ENCODE results near the gene SCARB2.

DNA sequence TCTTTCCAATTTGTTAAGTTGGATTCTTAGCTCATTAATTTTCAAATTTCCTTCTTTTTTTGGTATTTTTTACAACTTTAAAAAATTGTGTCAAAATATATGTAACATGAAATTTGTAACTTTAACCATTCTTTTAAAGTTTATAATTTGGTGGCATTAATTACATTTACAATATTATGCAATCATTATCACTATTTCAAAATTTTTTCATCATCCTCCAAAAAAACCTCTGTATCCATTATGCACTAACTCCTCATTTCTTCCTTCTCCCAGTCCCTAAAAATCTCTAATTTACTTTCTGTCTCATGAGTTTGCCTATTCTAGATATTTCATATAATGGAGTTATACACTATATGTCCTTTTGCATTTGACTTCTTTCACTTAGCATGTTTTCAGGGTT, 33.2 kb upstream of the SCARB2 start:
- TF ChIP-seq, protein P1, sequence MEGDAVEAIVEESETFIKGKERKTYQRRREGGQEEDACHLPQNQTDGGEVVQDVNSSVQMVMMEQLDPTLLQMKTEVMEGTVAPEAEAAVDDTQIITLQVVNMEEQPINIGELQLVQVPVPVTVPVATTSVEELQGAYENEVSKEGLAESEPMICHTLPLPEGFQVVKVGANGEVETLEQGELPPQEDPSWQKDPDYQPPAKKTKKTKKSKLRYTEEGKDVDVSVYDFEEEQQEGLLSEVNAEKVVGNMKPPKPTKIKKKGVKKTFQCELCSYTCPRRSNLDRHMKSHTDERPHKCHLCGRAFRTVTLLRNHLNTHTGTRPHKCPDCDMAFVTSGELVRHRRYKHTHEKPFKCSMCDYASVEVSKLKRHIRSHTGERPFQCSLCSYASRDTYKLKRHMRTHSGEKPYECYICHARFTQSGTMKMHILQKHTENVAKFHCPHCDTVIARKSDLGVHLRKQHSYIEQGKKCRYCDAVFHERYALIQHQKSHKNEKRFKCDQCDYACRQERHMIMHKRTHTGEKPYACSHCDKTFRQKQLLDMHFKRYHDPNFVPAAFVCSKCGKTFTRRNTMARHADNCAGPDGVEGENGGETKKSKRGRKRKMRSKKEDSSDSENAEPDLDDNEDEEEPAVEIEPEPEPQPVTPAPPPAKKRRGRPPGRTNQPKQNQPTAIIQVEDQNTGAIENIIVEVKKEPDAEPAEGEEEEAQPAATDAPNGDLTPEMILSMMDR (optimal IDR thresholded peaks at IDR 0.05 in 1 of 3, IDR thresholded peaks at IDR 0.05 in 1 of 3, conservative IDR thresholded peaks at IDR 0.05 in 1 of 3; ENCODE audit: extremely low read depth in 1 of 3, insufficient read depth in 2 of 3, low read length in 3 of 3): no peak
- no peak for TF ChIP-seq EZH2 (IDR thresholded peaks at IDR 0.05; ENCODE audit: low read length)

Measured in keratinocyte (primary cell).